HepG2 (cell line): Measurements from ENCODE around the gene ARL16. TPM values are rescaled to one million over a fixed set of nuclear protein-coding genes. Genes with fewer than 3 reads are reported as not detected.

Source experiments
- ARID3A ChIP-seq: IDR thresholded peaks from 2 replicates; pipeline ENCODE4 v1.6.1; 2012; ENCODE audit warnings: low read depth, low read length, improper control_type of control experiment
- ATAD3A ChIP-seq: sonication (generic); formaldehyde crosslinking; IDR thresholded peaks from 2 replicates; pipeline ENCODE4 v1.4.0; 2020; ENCODE audit warnings: missing genetic modification reagents
- ATF3 ChIP-seq: sonication (generic); formaldehyde crosslinking; IDR thresholded peaks from 2 replicates; pipeline ENCODE4 v1.4.0; 2020; ENCODE audit warnings: missing genetic modification reagents
- ATF7-NPFF ChIP-seq: sonication (generic); formaldehyde crosslinking; IDR thresholded peaks from 2 replicates; pipeline ENCODE4 v1.8.1; 2023; ENCODE audit warnings: mild to moderate bottlenecking, low read depth, missing genetic modification reagents, moderate library complexity
- ATM ChIP-seq: fragments of 450-650 bp; IDR thresholded peaks from 2 replicates; pipeline ENCODE4 v1.7.1; 2017; ENCODE audit warnings: mild to moderate bottlenecking, borderline replicate concordance
- CTCF ChIP-seq: sonication (generic); formaldehyde crosslinking; IDR thresholded peaks from 2 replicates; pipeline ENCODE4 v1.5.0; 2020; ENCODE audit warnings: mild to moderate bottlenecking, missing genetic modification reagents, moderate library complexity
- EZH2 ChIP-seq: conservative IDR thresholded peaks from 2 replicates; pipeline ENCODE4 v1.6.1; 2012; ENCODE audit warnings: mild to moderate bottlenecking, low read depth, low read length, moderate library complexity
- GPN1 ChIP-seq: sonication (generic); formaldehyde crosslinking; IDR thresholded peaks from 2 replicates; pipeline ENCODE4 v1.5.1; 2020; ENCODE audit warnings: missing genetic modification reagents, borderline replicate concordance
- HMGA1 ChIP-seq: sonication (generic); formaldehyde crosslinking; conservative IDR thresholded peaks from 2 replicates; pipeline ENCODE4 v1.4.0; 2020; ENCODE audit warnings: missing genetic modification reagents
- HOXA9 ChIP-seq: sonication (generic); formaldehyde crosslinking; IDR thresholded peaks from 2 replicates; pipeline ENCODE4 v1.8.1; 2022; ENCODE audit warnings: missing genetic modification reagents, mild to moderate bottlenecking, moderate library complexity, borderline replicate concordance
- MAX ChIP-seq: IDR thresholded peaks from 2 replicates; pipeline ENCODE4 v1.6.1; 2012; ENCODE audit warnings: inconsistent platforms
- NFIB ChIP-seq: sonication (generic); formaldehyde crosslinking; IDR thresholded peaks from 2 replicates; pipeline ENCODE4 v1.9.0; 2021; ENCODE audit warnings: missing genetic modification reagents, mild to moderate bottlenecking, borderline replicate concordance
- RNF219 ChIP-seq: sonication (generic); formaldehyde crosslinking; IDR thresholded peaks from 2 replicates; pipeline ENCODE4 v1.5.0; 2020; ENCODE audit warnings: mild to moderate bottlenecking, missing genetic modification reagents
- SKIL ChIP-seq: sonication (generic); formaldehyde crosslinking; IDR thresholded peaks from 2 replicates; pipeline ENCODE4 v1.8.0; 2022; ENCODE audit warnings: missing genetic modification reagents, mild to moderate bottlenecking, moderate library complexity, borderline replicate concordance
- SP140L ChIP-seq: sonication (generic); formaldehyde crosslinking; IDR thresholded peaks from 2 replicates; pipeline ENCODE4 v1.4.0; 2020; ENCODE audit warnings: missing genetic modification reagents, borderline replicate concordance
- XBP1 ChIP-seq: sonication (generic); formaldehyde crosslinking; IDR thresholded peaks from 2 replicates; pipeline ENCODE4 v1.5.0; 2020; ENCODE audit warnings: missing genetic modification reagents
- YEATS2 ChIP-seq: sonication (generic); formaldehyde crosslinking; IDR thresholded peaks from 2 replicates; pipeline ENCODE4 v1.4.0; 2020; ENCODE audit warnings: missing genetic modification reagents, borderline replicate concordance
- ZFP1 ChIP-seq: IDR thresholded peaks from 2 replicates; pipeline ENCODE4 v1.6.1; 2016
- ZFP41 ChIP-seq: sonication (generic); formaldehyde crosslinking; IDR thresholded peaks from 2 replicates; pipeline ENCODE4 v1.4.0; 2020; ENCODE audit warnings: mild to moderate bottlenecking, missing genetic modification reagents, borderline replicate concordance
- ZNF24 ChIP-seq: fragments of 450-650 bp; IDR thresholded peaks from 2 replicates; pipeline ENCODE4 v1.6.1; 2017; ENCODE audit warnings: antibody characterized with exemption, mild to moderate bottlenecking
- ZNF569 ChIP-seq: sonication (generic); formaldehyde crosslinking; IDR thresholded peaks from 2 replicates; pipeline ENCODE4 v1.5.0; 2020; ENCODE audit warnings: mild to moderate bottlenecking, missing genetic modification reagents, moderate library complexity, borderline replicate concordance
- polyA plus RNA-seq, 8 experiments: library from polyadenylated mRNA; depleted of rRNA in 3 of 8; stranded (reverse) in 7 of 8; unstranded in 1 of 8; fragments of >200 nt; fragmentation: Illumina TruSeq in 4 of 8; extraction: Trizol in 4 of 8; gene quantifications; 2 replicates each; pipeline versions ENCODE4 v1.2.1 to v1.2.3, GENCODE V29; 2011 to 2016; ENCODE audit warnings: low read depth in 4 of 8, missing spikeins in 1 of 8, mixed read lengths in 1 of 8; ENCODE audit not compliant: insufficient read depth in 1 of 8
- total RNA-seq, 5 experiments: library from RNA; depleted of rRNA; stranded (reverse); fragments of >200 nt; fragmentation: Illumina TruSeq; extraction: Trizol; gene quantifications; 2 replicates each; pipeline ENCODE4 v1.2.3, GENCODE V29; 2016; ENCODE audit warnings: low read depth in 1 of 5

ARL16 gene
- total and polyA plus RNA-seq, 2 of the 13 experiments (the other 11 are each of a cell fraction or from before 2014, with no cell fraction given) = 20.8 to 30.8 TPM

GRCh38 chr17:81711814-81712467 is 28.3 kb upstream of the ARL16 start, which contains the start of gene SLC25A10 (continued):
- TF ChIP-seq SP140L (CRISPR knock-in tag) (peak; percentile 96; the same call in 1 of the 2 replicates), ZFP41 (CRISPR knock-in tag) (peak; percentile 99), ATF7-NPFF (CRISPR knock-in tag) (peak; percentile 99), HOXA9 (peak; percentile 96), MAX (peak; percentile 99), EZH2 (no peak), SKIL (CRISPR knock-in tag) (peak; percentile 87), ATM (no peak), HMGA1 (CRISPR knock-in tag) (no peak), YEATS2 (peak; percentile 87), GPN1 (0 out of 2 replicates have a peak, but pooled peaks have one; percentile 64), ZFP1 (CRISPR knock-in tag) (peak; percentile 92), ZNF569 (CRISPR knock-in tag) (no peak), ATAD3A (CRISPR knock-in tag) (peak; percentile 62; the same call in 1 of the 2 replicates), ZNF24 (no peak), NFIB (CRISPR knock-in tag) (no peak), XBP1 (CRISPR knock-in tag) (peak; percentile 94), CTCF (CRISPR knock-in tag) (no peak; the same call in 1 of the 2 replicates), ARID3A (no peak), RNF219 (CRISPR knock-in tag) (no peak), ATF3 (CRISPR knock-in tag) (peak; percentile 93)
